Measurements from ENCODE around the gene BBS7. TPM values are rescaled to one million over a fixed set of nuclear protein-coding genes. Genes with fewer than 3 reads are reported as not detected.

BBS7 gene
- total and polyA plus RNA-seq, 10 of the 15 experiments (the other 5 are each of a cell fraction or from before 2014, with no cell fraction given) = 5.2 to 15.2 (median 9.0) TPM

GRCh38 chr4:121846662-121847061 is 23.6 kb downstream of the BBS7 start:
- ATAC-seq = no peak

More at GRCh38 chr4:121846662-121847061, 23.6 kb downstream of the BBS7 start:
- in situ Hi-C loops (cut with MboI) = no loop called here
- ChIA-PET CTCF (no interaction called here), RAD21 (ENCODE audit: unreplicated experiment) (no interaction called here), POLR2A (no interaction called here), SMC1A (ENCODE audit: uncharacterized antibody, unreplicated experiment) (interaction anchor here (0.7 kb wide), 1 partner anchor 10 kb away, joined by 4 read pairs; no protein-coding TSS in a partner anchor)
- Histone ChIP-seq H3K9me3 (replicated peaks; ENCODE audit: control insufficient read depth, insufficient read depth, low read length) (no peaks in the 10 kb centered on the region), H4K20me1 (ENCODE audit: control insufficient read depth, insufficient read depth) (no peaks in the 10 kb centered on the region), H3K9ac (ENCODE audit: control insufficient read depth, insufficient read depth, low read length) (no peak overlapping the region), H3K4me3 (no peak overlapping the region), H2AFZ (ENCODE audit: control insufficient read depth, low read depth, low read length) (no peak overlapping the region), H3K4me2 (ENCODE audit: control insufficient read depth, insufficient read depth) (no peak overlapping the region), H3K27ac (ENCODE audit: control insufficient read depth, insufficient read depth) (no peak overlapping the region), H3K36me3 (ENCODE audit: control insufficient read depth in 2 of 2, insufficient read depth in 2 of 2, low read length in 1 of 2) (no peaks in the 10 kb centered on the region), H3K4me1 (ENCODE audit: control insufficient read depth, insufficient read depth, low read length) (no peaks in the 10 kb centered on the region), H3K79me2 (ENCODE audit: control insufficient read depth, insufficient read depth, low read length) (no peaks in the 10 kb centered on the region), H3K27me3 (replicated peaks in 1 of 2; ENCODE audit: control insufficient read depth in 2 of 2, insufficient read depth in 2 of 2, low read length in 1 of 2) (no peaks in the 10 kb centered on the region)
- intact Hi-C loops (cut with micrococcal nuclease; ENCODE audit: unreplicated experiment) = no loop called here
- no TSS peak for BruUV-seq (replicated peaks)
- FAIRE-seq (no peak), DNase-seq (ENCODE audit: low read depth, low spot score) (no peak)
- WGBS (ENCODE audit: insufficient coverage, insufficient replicate concordance, low lambda C conversion rate, missing lambda C conversion rate) = 91% methylated on average over 6 of the region's 6 CpGs
- no peak for TF ChIP-seq SRF (IDR thresholded peaks at IDR 0.05; ENCODE audit: low read depth in 2 of 2, low read length in 2 of 2)
- no peak for TF ChIP-seq HDAC6 (IDR thresholded peaks at IDR 0.05; ENCODE audit: unreplicated experiment)
- no peak for TF ChIP-seq SUPT20H (IDR thresholded peaks at IDR 0.05; ENCODE audit: borderline replicate concordance, control insufficient read depth, low read depth, low read length)
- no peak for TF ChIP-seq MEF2B (IDR thresholded peaks at IDR 0.05; ENCODE audit: partially characterized antibody, poor library complexity, severe bottlenecking)
- no peak for TF ChIP-seq POLR2AphosphoS5 (IDR thresholded peaks at IDR 0.05; ENCODE audit: low read length)
- TF ChIP-seq LARP7 (IDR thresholded peaks at IDR 0.05) = no peak
- no peak for TF ChIP-seq RELA (IDR thresholded peaks at IDR 0.05; ENCODE audit: borderline replicate concordance, partially characterized antibody)
- TF ChIP-seq IRF3 (IDR thresholded peaks at IDR 0.05) = no peak
- TF ChIP-seq NFYB (IDR thresholded peaks at IDR 0.05; ENCODE audit: insufficient read depth, low read depth, low read length) = no peak
- no peak for TF ChIP-seq EED (IDR thresholded peaks at IDR 0.05; ENCODE audit: low read depth)
- no peak for TF ChIP-seq ZNF24 (IDR thresholded peaks at IDR 0.05)
- no peak for TF ChIP-seq BCL3 (IDR thresholded peaks at IDR 0.05; ENCODE audit: borderline replicate concordance, insufficient read depth, low read depth, low read length, poor library complexity, severe bottlenecking)
- no peak for TF ChIP-seq MEF2A (IDR thresholded peaks at IDR 0.05; ENCODE audit: insufficient read depth, low read depth, low read length)
- TF ChIP-seq SREBF2 (IDR thresholded peaks at IDR 0.05; ENCODE audit: low read length) = no peak
- no peak for TF ChIP-seq SKIL (IDR thresholded peaks at IDR 0.05; ENCODE audit: low read depth, poor library complexity, severe bottlenecking)
- TF ChIP-seq RAD21 (IDR thresholded peaks at IDR 0.05; ENCODE audit: insufficient read depth, low read depth, low read length) = no peak
- no peak for TF ChIP-seq TAF1 (IDR thresholded peaks at IDR 0.05; ENCODE audit: borderline replicate concordance, low read depth, low read length)
- TF ChIP-seq SMC3 (IDR thresholded peaks at IDR 0.05; ENCODE audit: borderline replicate concordance, low read length) = no peak
- TF ChIP-seq TCF3 (IDR thresholded peaks at IDR 0.05; ENCODE audit: borderline replicate concordance, insufficient read depth, low read depth, low read length) = no peak
